Measurements from ENCODE around the gene ARL10. TPM values are rescaled to one million over a fixed set of nuclear protein-coding genes. Genes with fewer than 3 reads are reported as not detected.
A peak's percentile ranks its signal among the peaks of the same experiment; 100 is the strongest.

Gene ARL10
- polyA plus RNA-seq, 3 donors = 0.04 to 0.93 TPM; not detected in 1

GRCh38 chr5:176352116-176352878, 13.0 kb upstream of the ARL10 start:
- intact Hi-C loops (cut with micrococcal nuclease) = no loop called here
- no peaks in the 10 kb centered on the region for H3K27me3 ChIP-seq (ENCODE audit: control insufficient read depth in 2 of 2, insufficient read depth in 2 of 2, low read length in 2 of 2)

GRCh38 chr5:176353533-176353932, 11.8 kb upstream of the ARL10 start:
- no peak overlapping the region for H2AFZ ChIP-seq (ENCODE audit: insufficient read depth, low read depth, low read length, poor library complexity, severe bottlenecking)
- H3K4me2 ChIP-seq (replicated peaks; ENCODE audit: extremely low read depth, low read length, poor library complexity, severe bottlenecking) = no peak overlapping the region
- Mint-ChIP-seq H3K4me3 (no peak overlapping the region), H3K36me3 (peaks cover 69 to 96% of the 10 kb centered on the region in 2 donors), H3K27me3 (ENCODE audit: low read depth in 3 of 3) (no peaks in the 10 kb centered on the region), H3K9me3 (no peaks in the 10 kb centered on the region), H3K4me1 (no peaks in the 10 kb centered on the region), H3K27ac (no peak overlapping the region)
- DNase-seq = no peak
- no peak overlapping the region for H3K27ac ChIP-seq (ENCODE audit: low read depth in 1 of 2, low read length in 2 of 2)
- intact Hi-C loops (cut with micrococcal nuclease) = no loop called here
- H3K27me3 ChIP-seq (ENCODE audit: control insufficient read depth in 2 of 2, insufficient read depth in 2 of 2, low read length in 2 of 2) = no peaks in the 10 kb centered on the region
- 98% methylated on average over 4 of the region's 4 CpGs for WGBS (ENCODE audit: insufficient coverage)
- H4K20me1 ChIP-seq (ENCODE audit: insufficient read depth, low read length) = peaks cover 25% of the 10 kb centered on the region
- H3K36me3 ChIP-seq (replicated peaks in 1 of 2; ENCODE audit: control insufficient read depth in 1 of 2, insufficient read depth in 2 of 2, low read length in 2 of 2) = peaks cover 71 to 100% of the 10 kb centered on the region in 2 donors
- no peak overlapping the region for H3K4me3 ChIP-seq (replicated peaks in 1 of 3; ENCODE audit: low read depth in 2 of 3, low read length in 3 of 3)
- no peak for TF ChIP-seq CTCF (IDR thresholded peaks at IDR 0.05)
- H3K9me3 ChIP-seq (replicated peaks in 1 of 2; ENCODE audit: control insufficient read depth in 1 of 2, insufficient read depth in 1 of 2, low read length in 2 of 2) = no peaks in the 10 kb centered on the region
- no peaks in the 10 kb centered on the region for H3K4me1 ChIP-seq (ENCODE audit: control insufficient read depth in 1 of 2, insufficient read depth in 2 of 2, low read length in 2 of 2)
- no peak overlapping the region for H3K9ac ChIP-seq (ENCODE audit: insufficient read depth, low read length, poor library complexity, severe bottlenecking)
- peaks cover 15% of the 10 kb centered on the region for H3K79me2 ChIP-seq (ENCODE audit: insufficient read depth, low read length)

More at GRCh38 chr5:176352116-176352878, 13.0 kb upstream of the ARL10 start:
- Mint-ChIP-seq H3K4me3 (no peak overlapping the region), H3K36me3 (peaks cover 75 to 96% of the 10 kb centered on the region in 2 donors), H3K9me3 (no peaks in the 10 kb centered on the region), H3K4me1 (no peaks in the 10 kb centered on the region), H3K27me3 (ENCODE audit: low read depth in 3 of 3) (no peaks in the 10 kb centered on the region), H3K27ac (peak overlapping the region in 3 of 7 donors; percentile 5 to 33 (median 10))
- Histone ChIP-seq H2AFZ (ENCODE audit: insufficient read depth, low read depth, low read length, poor library complexity, severe bottlenecking) (no peak overlapping the region), H3K9ac (ENCODE audit: insufficient read depth, low read length, poor library complexity, severe bottlenecking) (no peak overlapping the region), H3K4me2 (replicated peaks; ENCODE audit: extremely low read depth, low read length, poor library complexity, severe bottlenecking) (no peak overlapping the region), H4K20me1 (ENCODE audit: insufficient read depth, low read length) (peaks cover 20% of the 10 kb centered on the region), H3K4me1 (ENCODE audit: control insufficient read depth in 1 of 2, insufficient read depth in 2 of 2, low read length in 2 of 2) (no peaks in the 10 kb centered on the region), H3K79me2 (ENCODE audit: insufficient read depth, low read length) (peaks cover 15% of the 10 kb centered on the region), H3K4me3 (replicated peaks in 1 of 3; ENCODE audit: low read depth in 2 of 3, low read length in 3 of 3) (no peak overlapping the region), H3K27ac (ENCODE audit: low read depth in 1 of 2, low read length in 2 of 2) (no peak overlapping the region), H3K9me3 (replicated peaks in 1 of 2; ENCODE audit: control insufficient read depth in 1 of 2, insufficient read depth in 1 of 2, low read length in 2 of 2) (no peaks in the 10 kb centered on the region), H3K36me3 (replicated peaks in 1 of 2; ENCODE audit: control insufficient read depth in 1 of 2, insufficient read depth in 2 of 2, low read length in 2 of 2) (peaks cover 80 to 100% of the 10 kb centered on the region in 2 donors)
- no peak for DNase-seq
- no peak for TF ChIP-seq CTCF (IDR thresholded peaks at IDR 0.05)
- 73% methylated on average over 2 of the region's 5 CpGs for WGBS (ENCODE audit: insufficient coverage)
